Psoas muscle (tissue), 8 donors: ENCODE measurements around the gene TAF3. TPM values are rescaled to one million over a fixed set of nuclear protein-coding genes. Genes with fewer than 3 reads are reported as not detected.

Experiments
- ATAC-seq, 4 donors: fragments of 200-7000 bp; cut with Tn5 transposase; one replicate each; pipeline ENCODE4 v1.9.1; 2020; ENCODE audit warnings: moderate library complexity in 3 of 4, mild to moderate bottlenecking in 2 of 4
- DNase-seq, 2 donors: peaks; one replicate each; pipeline ENCODE4 v3.0.0-alpha.2; 2020
- H3K27ac ChIP-seq: fragments of 200-600 bp; one replicate; pipeline ENCODE4 v1.8.0; 2022
- H3K27me3 ChIP-seq, 3 donors: fragments of 200-600 bp in 1 of 3; one replicate each; pipeline versions ENCODE4 v1.6.1 to v1.8.0; 2013 to 2022; ENCODE audit warnings: low read length in 2 of 3, mild to moderate bottlenecking in 2 of 3, moderate library complexity in 1 of 3; ENCODE audit not compliant: insufficient read depth in 3 of 3
- H3K36me3 ChIP-seq, 2 donors: fragments of 200-600 bp in 1 of 2; one replicate each; pipeline versions ENCODE4 v1.6.1 to v1.8.0; 2013 to 2022; ENCODE audit warnings: low read depth in 1 of 2, mild to moderate bottlenecking in 1 of 2, moderate library complexity in 1 of 2; ENCODE audit not compliant: insufficient read depth in 1 of 2
- H3K4me1 ChIP-seq: fragments of 200-600 bp; one replicate; pipeline ENCODE4 v1.8.0; 2022
- H3K4me3 ChIP-seq: fragments of 200-600 bp; one replicate; pipeline ENCODE4 v1.8.0; 2022; ENCODE audit warnings: mild to moderate bottlenecking
- H3K9me3 ChIP-seq: fragments of 200-600 bp; one replicate; pipeline ENCODE4 v1.8.0; 2022
- WGBS, 3 donors: extraction: QIAGEN DNeasy Blood & Tissue Kit; methylation state at CpG; one replicate each; pipeline versions ENCODE4 v1.1.6 to v1.1.7; 2013; 5-methylcytosine and 5-hydroxymethylcytosine counted together
- intact Hi-C, 2 donors: fragments of 100-400 bp; cut with DNase I; formaldehyde crosslinking; loops; one replicate each; pipeline versions ENCODE4 v1.11.0 to v1.14.2; 2022
- polyA plus RNA-seq, 3 donors: library from polyadenylated mRNA; stranded (reverse); fragments of 200-250 nt; gene quantifications; one replicate each; pipeline ENCODE4 v1.2.3, GENCODE V29; 2013
- total RNA-seq, 4 donors: library from RNA; stranded (reverse); fragmentation: NEBNext Ultra II Directional in 2 of 4; extraction: Animal tissue kit (Norgen Biotek cat#: 25700) in 2 of 4; gene quantifications; one replicate each; pipeline versions ENCODE4 v1.2.1 to v1.2.4, GENCODE V29; 2021 to 2023
- TF ChIP-seq, protein P1 (sequence below): fragments of 200-600 bp; IDR thresholded peaks from one replicate; pipeline ENCODE4 v1.8.0; 2022; ENCODE audit warnings: antibody characterized with exemption
- donor health status: healthy with polysubstance abuse.
- donor health status: DM: no; HTN: no; CAD: no; lungs with moderate emphysema.
- donor health status: Bipolar disorder and iron deficiency.
- donor health status: healthy.
- donor health status: DM: yes; HTN: yes; CAD: no.
- donor health status: DM: no; HTN: no; CAD: no.
- donor health status: DM: no; HTN: no; CAD: no.
- donor health status: DM: yes; HTN: yes; CAD: no.

The TAF3 gene
- total and polyA plus RNA-seq, 7 donors, result 4.6 to 21.5 (median 13.0) TPM

- H3K27me3 ChIP-seq, result peaks cover 0 to 99% (median 71%) of the 10 kb centered on the region in 3 donors
- no peak for ATAC-seq
- no peaks in the 10 kb centered on the region for H3K36me3 ChIP-seq
- no peak for DNase-seq
- H3K9me3 ChIP-seq, result no peaks in the 10 kb centered on the region
- TF ChIP-seq, protein P1, sequence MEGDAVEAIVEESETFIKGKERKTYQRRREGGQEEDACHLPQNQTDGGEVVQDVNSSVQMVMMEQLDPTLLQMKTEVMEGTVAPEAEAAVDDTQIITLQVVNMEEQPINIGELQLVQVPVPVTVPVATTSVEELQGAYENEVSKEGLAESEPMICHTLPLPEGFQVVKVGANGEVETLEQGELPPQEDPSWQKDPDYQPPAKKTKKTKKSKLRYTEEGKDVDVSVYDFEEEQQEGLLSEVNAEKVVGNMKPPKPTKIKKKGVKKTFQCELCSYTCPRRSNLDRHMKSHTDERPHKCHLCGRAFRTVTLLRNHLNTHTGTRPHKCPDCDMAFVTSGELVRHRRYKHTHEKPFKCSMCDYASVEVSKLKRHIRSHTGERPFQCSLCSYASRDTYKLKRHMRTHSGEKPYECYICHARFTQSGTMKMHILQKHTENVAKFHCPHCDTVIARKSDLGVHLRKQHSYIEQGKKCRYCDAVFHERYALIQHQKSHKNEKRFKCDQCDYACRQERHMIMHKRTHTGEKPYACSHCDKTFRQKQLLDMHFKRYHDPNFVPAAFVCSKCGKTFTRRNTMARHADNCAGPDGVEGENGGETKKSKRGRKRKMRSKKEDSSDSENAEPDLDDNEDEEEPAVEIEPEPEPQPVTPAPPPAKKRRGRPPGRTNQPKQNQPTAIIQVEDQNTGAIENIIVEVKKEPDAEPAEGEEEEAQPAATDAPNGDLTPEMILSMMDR, result no peak
- 4 to 5% (median 5%) methylated on average over 30 of the region's 30 CpGs for WGBS, 3 donors
- H3K4me3 ChIP-seq, result no peak overlapping the region
- peaks cover 34% of the 10 kb centered on the region for H3K4me1 ChIP-seq
- intact Hi-C loops, result no loop called here
- H3K27ac ChIP-seq, result no peak overlapping the region
Observed at GRCh38 chr10:8047452-8048280, 229.4 kb downstream of the TAF3 start.

DNA sequence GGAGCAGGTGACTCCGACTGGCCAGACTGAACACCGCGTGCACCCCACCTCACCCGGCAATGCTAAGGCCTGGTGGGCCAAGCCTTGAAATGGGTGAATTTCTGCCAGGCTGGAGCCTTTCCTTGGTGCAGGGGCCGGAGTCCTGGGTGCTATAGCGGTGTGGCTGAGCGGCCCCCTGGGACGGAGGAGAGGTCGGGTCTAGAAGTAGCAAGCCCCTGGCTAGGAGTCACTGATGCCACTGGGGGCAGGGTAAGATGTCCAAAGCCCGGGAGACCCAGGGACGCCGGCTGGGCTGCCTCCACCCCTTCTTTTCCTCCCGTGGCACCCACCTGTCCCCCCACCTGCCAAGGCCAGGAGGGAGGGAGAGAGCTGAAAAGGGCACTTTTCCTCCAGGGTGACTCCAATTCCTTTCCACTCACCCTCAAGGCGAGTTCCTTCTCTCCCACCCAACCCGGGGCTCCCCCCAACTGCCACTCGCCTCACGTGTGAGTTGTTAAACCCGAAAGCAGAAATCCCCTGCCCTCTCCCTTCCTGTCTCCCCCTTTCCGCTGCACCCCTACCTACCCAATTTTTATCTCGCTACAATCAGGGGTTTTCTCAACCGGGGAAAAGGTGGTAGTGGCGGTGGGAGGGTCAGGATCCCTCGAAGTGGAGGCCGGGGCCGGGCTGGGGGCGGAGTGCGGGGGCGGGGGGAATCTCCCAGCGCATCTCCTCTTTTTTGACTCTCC, 230.1 kb downstream of the TAF3 start:
- intact Hi-C loops, result no loop called here
- no peak overlapping the region for H3K27ac ChIP-seq
- DNase-seq (peak in 1 of 2 donors; percentile 46), ATAC-seq (no peak)
- no peaks in the 10 kb centered on the region for H3K9me3 ChIP-seq
- H3K27me3 ChIP-seq, result peaks cover 0 to 99% (median 70%) of the 10 kb centered on the region in 3 donors
- WGBS, 3 donors, result 4 to 8% (median 7%) methylated on average over 28 to 29 of the region's 29 CpGs
- TF ChIP-seq, protein P1, result no peak
- H3K4me3 ChIP-seq, result no peak overlapping the region
- H3K36me3 ChIP-seq, result no peaks in the 10 kb centered on the region
- peaks cover 31% of the 10 kb centered on the region for H3K4me1 ChIP-seq

- DNase-seq, result no peak
- H3K27ac ChIP-seq, result no peak overlapping the region
- H3K27me3 ChIP-seq, result peaks cover 0 to 99% (median 68%) of the 10 kb centered on the region in 3 donors
- intact Hi-C loops, result no loop called here
- WGBS, 3 donors, result 3 to 4% (median 3%) methylated on average over 48 to 51 of the region's 51 CpGs
- H3K4me3 ChIP-seq, result peak overlapping the region; percentile 65
- TF ChIP-seq, protein P1, result no peak
- no peaks in the 10 kb centered on the region for H3K9me3 ChIP-seq
- no peaks in the 10 kb centered on the region for H3K36me3 ChIP-seq
- H3K4me1 ChIP-seq, result peaks cover 40% of the 10 kb centered on the region
- no peak for ATAC-seq
Observed at GRCh38 chr10:8049045-8049864, 230.9 kb downstream of the TAF3 start.

DNA sequence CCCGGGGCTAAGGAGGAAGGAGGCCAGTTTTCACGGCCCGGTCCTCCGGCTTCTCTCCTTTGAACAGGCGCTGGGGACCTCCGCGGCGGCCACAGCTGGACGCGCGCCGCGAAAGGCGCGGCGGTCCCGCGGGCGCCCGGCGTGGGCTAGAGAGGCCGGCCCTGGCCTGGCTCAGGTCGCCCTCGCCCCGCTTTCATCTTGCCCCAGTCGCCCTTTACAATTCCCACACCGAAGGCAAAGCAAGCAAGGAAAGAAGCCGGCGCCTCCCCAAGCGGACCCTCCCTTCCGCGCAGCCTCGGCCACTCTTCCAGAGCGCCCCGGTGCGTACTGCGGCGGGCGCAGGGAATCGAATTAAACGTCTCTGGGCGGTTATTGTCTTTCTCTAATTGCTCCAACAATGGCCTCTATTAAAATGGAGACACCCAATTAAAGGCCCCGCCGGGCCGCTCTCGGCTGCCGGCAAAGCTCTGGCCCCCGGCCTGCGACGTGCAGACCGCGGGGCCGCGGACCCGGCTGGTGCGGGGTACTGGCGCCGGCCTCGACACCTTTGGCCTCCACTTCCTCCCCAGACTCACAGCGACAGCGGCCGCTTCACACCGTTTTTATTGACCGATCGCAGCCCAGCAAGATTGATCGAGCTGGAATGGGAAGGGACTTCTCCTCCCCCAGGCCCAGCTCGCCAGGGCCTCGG, 231.7 kb downstream of the TAF3 start:
- intact Hi-C loops, result no loop called here
- TF ChIP-seq, protein P1, result no peak
- H3K27me3 ChIP-seq, result peaks cover 0 to 99% (median 62%) of the 10 kb centered on the region in 3 donors
- H3K9me3 ChIP-seq, result no peaks in the 10 kb centered on the region
- DNase-seq, result no peak
- no peak overlapping the region for H3K27ac ChIP-seq
- peak in 1 of 4 donors; percentile 14 for ATAC-seq
- peaks cover 37% of the 10 kb centered on the region for H3K4me1 ChIP-seq
- WGBS, 3 donors, result 1% methylated on average over 45 to 68 of the region's 68 CpGs
- no peaks in the 10 kb centered on the region for H3K36me3 ChIP-seq
- peak overlapping the region; percentile 65 for H3K4me3 ChIP-seq
